RCC 7860 (cell line): Measurements from ENCODE around the gene ATRNL1.
A peak's percentile ranks its signal among the peaks of the same experiment; 100 is the strongest.

Experiments
- DNase-seq: peaks from one replicate; pipeline ENCODE4 v3.0.0-alpha.2; 2015; ENCODE audit warnings: low spot score
- FAIRE-seq: peaks from 2 replicates; lab custom pipeline; 2012; peaks lifted over from hg19 to GRCh38; lab: Jason Lieb, UNC

Gene ATRNL1

DNA sequence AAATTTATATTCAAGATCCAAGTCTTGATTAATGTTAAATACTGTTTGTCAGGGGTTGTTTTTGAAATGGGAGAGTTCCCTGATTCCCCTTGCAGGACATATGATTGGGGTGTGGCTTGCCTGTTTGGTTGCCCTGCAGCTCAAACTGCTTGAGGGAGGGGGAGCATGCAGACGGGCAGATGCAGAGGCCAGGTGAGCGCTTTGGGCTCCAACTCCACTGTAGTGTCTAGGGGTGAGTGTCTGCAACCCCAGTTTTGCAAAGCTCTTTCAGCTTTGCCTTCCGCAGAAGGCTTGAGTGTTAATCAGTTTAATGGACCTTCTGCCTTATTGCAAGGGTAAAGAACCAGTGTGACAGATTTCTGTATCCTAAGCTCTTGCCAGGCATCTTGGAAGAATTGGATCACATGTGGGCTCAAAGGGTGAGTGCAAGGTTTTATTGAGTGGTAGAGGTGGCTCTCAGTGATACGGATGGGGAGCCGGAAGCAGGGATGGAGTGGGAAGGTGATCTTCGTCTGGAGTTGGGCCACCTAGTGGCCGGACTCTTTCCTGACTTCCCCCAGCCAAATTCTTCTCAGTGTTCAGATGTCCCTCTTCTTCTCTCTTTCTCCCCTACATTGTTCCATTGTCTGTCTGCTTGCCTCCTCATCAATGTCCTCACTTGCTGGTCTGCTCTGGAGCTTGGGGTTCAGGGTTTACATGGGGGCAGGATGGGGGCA is 479.7 kb downstream of the ATRNL1 start:
- FAIRE-seq, result no peak
- no peak for DNase-seq

DNA sequence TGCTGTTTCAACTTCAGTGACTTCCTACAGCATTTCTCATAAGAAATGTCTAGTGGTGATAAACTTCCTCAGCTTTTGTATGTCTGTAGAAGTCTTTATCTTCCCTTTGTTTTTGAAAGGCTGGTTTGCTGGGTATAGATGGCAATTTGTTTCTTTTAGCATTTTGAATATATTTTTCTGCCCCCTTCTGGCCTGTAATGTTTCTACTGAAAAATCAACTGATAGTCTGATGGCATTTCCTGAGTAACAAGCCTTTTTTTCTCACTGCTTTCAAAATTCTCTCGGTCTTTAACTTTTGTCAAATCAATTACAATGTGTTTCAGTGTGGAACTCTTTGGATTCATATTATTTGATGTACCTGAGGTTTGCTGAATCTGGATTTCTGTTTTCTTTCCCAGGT is 487.1 kb downstream of the ATRNL1 start:
- no peak for FAIRE-seq
- DNase-seq, result no peak

DNA sequence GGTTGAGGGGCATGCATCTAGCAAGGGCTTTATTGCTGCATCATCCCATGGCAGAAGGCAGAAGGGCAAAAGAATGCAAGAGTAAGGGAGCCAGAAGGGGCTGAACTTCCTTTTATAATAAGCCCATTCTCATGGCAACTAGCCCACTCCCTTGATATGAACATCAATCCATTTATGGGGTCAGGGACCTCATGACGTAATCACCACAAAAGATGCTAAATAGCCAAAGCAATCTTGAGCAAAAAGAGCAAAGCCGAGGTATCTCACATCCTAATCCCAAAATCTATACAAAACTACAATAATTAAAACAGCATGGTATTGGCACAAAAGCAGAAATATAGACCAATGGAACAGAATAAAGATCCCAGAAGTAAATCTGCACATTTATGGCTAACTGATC is 499.9 kb downstream of the ATRNL1 start:
- DNase-seq, result no peak
- FAIRE-seq, result no peak

DNA sequence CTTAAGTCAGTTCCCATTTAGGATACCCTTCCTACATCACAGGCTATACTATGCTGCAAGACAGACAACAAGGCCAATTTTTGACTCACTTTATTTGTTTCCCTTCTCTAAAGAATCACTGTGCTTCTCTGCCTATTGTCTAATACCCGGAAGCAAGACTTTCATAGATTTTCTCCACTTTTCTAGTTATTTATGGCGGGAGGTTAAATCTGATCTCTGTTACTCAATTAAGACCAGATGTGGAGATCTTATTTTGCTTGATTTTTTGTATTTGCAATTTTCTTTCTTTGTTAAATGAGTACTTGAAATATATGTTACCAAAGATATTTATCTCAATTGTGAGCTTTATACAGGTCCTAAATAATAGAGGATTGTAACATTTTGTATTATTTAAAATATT is 511.5 kb downstream of the ATRNL1 start:
- peak; percentile 5 for FAIRE-seq
- no peak for DNase-seq

DNA sequence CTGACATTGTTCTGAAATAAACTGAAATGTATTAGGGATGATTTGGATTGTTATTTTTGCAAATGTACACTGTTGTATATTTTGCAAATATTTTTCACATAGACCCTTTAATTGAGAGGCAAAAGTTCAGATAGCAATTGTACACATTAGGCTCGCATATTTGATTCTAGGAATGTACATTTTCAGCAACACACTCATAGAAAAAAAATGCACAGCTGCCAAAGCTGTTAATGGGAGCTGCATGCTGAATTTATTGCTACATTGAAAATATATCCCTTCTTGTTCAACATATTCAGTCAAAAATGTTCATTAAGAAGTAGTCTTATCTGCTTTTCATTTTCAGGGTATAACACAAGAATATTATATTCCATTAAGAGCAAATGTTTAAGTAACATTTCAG is 512.9 kb downstream of the ATRNL1 start:
- DNase-seq (no peak), FAIRE-seq (no peak)

DNA sequence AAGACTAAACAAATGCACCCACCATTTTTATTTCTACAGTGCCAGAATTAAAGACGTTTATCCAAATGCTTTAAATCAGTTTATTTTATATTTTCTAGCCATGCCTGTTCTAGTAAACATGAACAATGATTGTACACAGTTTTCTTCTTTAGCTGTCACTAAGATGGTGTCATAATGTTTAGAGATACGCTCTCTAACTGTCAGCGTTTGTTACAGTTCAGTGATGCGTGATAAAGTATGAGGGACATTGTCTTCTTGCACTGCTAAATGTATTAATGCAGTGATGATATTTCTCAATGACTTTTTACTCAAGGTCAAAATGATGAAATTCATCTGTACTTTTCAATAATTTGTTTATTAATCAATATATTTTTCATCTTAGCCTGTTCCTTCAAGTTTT is 513.6 kb downstream of the ATRNL1 start:
- no peak for FAIRE-seq
- DNase-seq, result no peak

DNA sequence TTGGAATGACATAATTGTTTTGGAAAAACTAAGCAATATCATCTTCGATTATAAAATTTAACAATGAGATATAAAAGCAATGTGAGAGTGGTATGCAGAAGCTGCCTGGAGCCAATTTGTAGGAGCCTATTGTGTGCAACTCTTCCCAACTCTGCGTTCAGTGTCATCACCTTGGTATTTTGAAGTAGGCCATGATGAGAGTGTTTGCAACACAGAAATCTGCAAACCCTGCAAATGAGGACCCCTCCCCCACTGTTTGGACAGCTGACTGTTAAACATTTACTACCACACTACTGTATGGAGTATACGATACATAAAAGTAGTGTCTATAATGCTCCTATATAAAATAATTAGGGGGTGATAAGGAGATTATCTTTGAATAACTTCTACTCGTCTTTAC is 531.3 kb downstream of the ATRNL1 start:
- no peak for FAIRE-seq
- DNase-seq, result no peak

DNA sequence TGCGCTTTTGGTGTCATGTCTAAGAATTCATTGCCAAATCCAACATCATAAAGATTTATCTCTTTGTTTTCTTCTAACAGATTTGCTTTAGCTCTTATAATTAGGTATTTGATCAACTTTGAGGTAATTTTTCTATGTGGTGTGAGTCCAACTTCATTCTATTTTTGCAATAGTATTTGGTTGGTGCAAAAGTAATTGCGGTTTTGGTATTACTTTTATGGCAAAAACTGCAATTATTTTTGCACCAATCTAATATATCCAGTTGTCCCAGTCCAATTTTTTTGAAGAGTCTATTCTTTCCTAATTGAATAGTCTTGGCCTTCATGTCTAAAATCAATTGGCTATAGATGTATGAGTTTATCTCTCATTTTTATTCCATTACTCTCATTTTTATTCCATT is 535.5 kb downstream of the ATRNL1 start:
- FAIRE-seq (no peak), DNase-seq (no peak)

DNA sequence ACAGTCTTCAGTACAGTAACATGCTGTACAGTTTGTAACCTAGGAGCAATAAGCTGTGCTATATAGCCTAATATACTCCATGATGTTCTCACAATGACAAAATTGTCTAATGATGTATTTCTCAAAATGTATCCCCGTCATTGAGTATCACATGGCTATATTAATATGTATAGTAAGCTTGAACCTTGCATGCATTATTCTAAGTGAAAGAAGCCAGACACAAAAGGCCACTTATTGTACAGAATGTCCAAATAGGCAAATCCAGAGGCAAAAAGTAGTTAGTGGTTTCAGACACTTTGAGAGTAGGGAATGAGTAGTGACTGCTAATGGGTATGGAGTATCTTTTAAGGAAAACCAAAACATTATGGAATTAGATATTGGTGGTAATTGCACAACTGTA is 545.1 kb downstream of the ATRNL1 start:
- FAIRE-seq (no peak), DNase-seq (no peak)

DNA sequence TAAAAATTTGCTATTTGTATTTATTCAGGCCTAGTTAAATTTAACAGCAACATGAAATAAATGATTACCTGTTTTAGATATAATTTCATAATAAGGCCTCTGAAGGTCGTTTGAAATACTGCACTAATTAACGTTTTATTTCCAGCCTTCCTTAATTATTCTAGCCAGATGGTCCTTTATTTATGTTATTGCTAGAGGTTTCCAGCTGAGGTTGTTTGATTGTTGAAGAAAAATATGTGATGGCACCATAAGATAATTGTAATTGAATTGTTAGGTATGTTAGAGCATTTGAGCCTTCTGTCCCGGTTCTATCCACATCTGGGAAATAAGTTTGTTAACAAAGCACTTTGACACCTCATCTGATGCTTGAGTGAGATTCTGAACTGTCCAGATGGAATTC is 556.1 kb downstream of the ATRNL1 start:
- FAIRE-seq, result no peak
- DNase-seq, result no peak

DNA sequence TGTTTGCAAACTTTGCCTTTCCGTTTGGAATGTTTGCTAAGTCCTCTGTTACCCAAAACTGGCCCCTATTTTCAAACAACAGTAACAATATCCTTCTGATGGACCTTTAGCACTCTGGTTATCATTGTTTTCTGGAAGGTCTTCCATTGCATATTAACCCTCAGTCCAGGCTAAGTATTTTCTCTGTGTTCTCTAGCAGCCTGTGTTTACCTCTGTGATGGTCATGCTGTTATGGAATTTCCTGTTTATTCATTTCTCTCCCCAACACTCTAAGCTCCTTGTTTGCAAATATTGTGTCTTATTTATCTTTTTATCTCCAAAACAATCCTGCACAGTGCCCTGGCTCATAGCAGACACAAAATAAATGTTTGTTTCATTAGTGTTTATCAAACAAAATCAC is 560.3 kb downstream of the ATRNL1 start:
- DNase-seq, result no peak
- no peak for FAIRE-seq

DNA sequence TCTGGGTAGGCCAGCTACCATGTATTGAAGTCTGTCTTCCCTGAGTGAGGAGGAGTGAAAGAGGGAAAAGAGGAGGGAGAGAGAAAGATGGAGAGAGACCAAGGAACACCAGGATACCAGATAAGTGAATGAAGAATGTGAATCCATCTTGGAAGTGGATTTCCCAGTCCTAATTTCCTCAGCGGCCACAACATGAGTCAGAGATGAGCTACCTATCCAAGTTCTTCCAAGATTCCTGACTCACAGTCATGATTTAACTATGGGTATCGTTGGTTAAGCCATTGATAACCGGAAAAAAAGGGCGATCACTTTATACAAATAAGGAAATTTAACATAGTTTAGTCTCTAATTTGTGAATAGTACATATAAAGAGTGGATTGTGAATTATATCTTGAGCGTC is 561.8 kb downstream of the ATRNL1 start:
- FAIRE-seq (peak; percentile 71), DNase-seq (peak; percentile 58)

DNA sequence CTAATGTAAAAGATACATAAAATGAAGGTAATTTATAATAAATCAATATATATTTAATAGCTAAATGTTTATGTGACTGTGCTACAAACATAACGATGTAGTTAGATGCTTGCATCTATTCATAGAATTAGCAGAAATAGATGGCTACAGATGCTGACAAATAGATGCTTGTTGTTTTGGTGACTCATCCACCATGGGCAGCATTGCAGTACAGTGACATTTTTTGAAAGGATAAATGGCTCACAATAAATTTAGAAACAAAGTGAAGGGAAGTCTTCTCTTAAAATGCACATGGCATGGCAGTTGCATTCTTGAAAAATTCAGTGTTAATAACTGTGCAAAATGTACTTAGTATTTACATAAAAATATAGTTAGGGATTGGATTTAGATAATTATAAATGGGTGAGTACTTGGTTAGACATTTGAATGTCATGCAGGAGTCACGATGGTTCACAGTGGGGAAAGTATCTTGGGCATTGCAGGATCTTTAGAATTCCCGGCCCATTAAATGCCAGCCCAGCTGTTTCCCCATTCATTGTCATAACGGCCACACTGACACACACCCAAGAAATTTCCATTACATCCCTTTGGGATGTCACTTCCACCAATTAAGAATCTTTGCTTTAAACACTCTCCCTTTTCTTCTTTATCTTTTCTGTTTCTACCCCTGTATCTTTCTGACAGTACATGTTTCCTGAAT is 564.1 kb downstream of the ATRNL1 start:
- DNase-seq (peak; percentile 39), FAIRE-seq (peak; percentile 5)

DNA sequence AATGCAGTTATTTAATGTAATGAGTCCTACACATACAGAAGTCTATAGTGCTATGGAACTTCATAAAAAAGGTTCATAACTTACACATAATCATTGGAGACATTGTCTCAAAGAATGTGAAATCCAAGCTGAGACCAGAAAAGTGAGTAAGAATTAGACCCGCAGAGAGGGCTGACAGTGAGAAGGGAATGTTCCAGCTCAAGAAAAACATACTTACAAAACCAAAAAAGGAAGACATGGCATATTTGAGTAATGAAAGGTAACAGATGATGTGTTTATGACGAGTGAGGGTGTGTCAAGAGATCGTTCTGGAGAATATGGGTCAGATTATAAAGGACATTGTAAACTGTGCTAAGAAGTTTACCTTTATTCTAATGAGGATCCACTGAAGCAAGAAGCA is 566.5 kb downstream of the ATRNL1 start:
- DNase-seq (no peak), FAIRE-seq (no peak)

DNA sequence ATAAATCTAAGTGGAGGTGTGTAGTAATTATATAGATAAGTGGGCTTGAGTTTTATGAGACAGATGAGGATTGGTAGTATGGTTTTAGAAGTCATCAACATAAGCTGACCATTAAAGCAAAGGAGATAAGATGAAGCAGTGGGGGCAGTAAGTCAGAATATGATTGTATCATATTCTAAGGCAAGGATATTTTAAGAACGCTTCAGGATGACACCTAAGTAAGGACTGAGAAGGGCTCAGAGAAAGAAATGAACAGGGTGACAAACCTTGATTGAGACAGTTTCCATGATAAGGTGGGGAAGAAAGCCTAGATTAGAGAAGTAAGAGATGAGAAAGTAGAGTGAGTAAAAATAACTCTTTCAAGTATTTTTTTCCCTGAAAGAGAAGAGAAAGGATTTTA is 567.2 kb downstream of the ATRNL1 start:
- no peak for FAIRE-seq
- DNase-seq, result no peak

DNA sequence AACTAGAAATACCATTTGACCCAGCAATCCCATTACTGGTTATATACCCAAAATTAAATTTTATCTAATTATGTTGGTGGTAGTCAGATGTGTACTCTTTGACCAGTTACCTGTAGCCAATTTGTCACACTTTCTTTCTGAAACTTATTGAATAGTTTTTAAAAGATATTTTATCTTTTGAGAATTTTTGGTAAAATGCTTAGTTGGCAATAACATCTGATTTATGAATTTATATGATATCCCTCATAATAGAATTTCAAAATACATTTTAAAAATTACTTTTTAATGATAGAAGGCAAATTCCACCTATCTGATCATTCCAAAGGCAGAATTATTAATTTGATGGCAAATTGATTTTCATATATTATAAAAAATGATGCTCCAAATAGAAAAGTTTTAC is 569.3 kb downstream of the ATRNL1 start:
- DNase-seq (no peak), FAIRE-seq (no peak)

DNA sequence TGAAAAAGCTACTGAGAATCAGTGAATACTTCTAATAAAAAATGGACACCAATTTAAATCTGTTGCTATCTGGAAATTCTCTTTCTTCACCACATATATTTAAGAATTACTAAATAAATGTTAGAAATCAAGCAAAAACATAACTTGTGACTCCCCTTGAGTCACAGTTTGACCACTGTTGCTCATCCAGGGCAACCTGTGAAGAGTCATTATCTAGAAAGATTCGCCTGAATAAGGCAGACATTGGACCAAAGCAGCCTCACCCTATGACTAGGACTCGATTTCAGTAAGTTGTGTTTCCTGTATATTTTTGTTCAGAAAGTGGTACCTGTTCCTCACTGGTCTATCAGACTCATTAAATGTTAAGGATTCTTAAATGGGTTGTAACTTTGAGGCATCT is 572.4 kb downstream of the ATRNL1 start:
- FAIRE-seq, result no peak

DNA sequence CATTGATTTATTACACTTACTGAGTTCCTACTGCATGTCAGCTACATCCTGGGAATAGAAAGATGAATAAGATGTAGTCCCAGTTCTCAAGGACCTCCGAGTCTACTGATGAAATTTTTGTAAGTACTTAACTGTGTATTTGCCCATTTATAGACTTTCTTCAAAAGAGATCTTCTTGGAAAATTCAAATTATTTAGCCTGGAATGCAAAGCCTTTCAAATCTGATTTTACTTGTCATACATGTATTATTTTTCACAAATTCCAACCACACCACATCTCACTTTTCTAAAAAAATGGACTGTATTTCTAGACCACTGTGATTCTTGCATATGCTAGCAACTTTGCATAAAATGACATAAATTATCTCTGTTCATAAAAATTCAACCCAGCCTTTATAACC is 581.3 kb downstream of the ATRNL1 start:
- DNase-seq (no peak), FAIRE-seq (no peak)

More for the DNA sequence above, 572.4 kb downstream of the ATRNL1 start:
- DNase-seq, result no peak

DNA sequence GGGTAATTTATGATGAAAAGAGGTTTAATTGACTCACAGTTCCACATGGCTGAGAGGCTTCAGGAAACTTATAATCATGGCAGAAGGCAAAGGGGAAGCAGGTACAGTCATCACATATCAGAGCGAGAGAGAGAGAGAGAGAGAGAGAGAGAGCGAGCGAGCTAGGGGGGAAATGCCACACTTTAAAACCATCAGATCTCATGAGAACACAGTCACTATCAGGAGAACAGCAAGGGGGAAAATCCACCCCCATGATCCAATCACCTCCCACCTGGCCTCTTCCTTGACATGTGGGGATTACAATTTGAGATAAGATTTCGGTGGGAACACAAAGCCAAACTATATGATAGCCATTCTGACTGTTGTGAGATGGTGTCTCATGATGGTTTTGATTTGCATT is 603.6 kb downstream of the ATRNL1 start:
- no peak for DNase-seq

DNA sequence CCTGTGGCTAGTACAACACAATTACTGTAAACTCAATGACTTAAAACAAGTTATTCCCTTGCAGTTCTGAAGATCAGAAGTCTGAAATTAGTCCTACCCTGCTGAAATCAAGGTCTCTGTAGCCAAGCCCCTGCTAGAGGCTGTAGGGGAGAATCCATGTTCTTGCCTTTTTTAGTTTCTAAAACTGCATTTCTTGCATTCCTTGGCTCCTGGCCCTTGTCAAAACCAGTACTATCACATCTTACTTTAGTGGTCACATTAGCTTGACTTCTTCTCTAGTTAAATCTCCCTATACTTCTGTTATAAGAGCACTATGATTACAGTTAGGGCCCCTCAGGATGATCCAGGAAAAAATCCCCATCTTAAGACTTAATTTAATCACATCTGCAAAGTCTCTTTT is 612.9 kb downstream of the ATRNL1 start:
- FAIRE-seq (no peak), DNase-seq (no peak)

More for the DNA sequence above, 603.6 kb downstream of the ATRNL1 start:
- FAIRE-seq, result no peak

DNA sequence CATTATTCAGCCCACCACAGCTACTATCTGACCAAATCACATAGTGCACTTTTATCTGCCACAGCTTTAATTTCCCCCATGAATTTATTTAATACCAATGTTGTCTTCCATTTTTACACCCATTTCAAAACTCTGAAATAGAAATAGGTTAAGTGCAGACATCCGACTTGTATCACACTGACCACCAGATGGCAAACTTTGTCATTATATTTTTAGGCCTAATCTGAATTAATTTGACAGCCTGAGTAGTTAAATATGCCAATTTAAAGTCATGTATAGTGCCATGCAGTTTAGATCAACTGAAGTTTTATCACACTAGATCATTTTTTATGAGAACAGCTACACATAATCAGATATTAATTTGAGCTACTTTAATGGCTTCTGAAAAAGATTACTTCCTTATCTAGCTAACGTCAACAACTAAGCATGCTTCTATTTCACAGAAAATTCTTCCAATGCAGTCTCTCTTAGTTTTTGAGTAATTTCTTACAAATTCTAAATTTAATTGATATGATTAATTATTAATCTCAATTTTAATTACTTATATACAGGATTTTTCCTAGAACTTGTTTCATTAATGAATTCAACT is 613.4 kb downstream of the ATRNL1 start:
- DNase-seq (peak; percentile 45), FAIRE-seq (peak; percentile 76)

DNA sequence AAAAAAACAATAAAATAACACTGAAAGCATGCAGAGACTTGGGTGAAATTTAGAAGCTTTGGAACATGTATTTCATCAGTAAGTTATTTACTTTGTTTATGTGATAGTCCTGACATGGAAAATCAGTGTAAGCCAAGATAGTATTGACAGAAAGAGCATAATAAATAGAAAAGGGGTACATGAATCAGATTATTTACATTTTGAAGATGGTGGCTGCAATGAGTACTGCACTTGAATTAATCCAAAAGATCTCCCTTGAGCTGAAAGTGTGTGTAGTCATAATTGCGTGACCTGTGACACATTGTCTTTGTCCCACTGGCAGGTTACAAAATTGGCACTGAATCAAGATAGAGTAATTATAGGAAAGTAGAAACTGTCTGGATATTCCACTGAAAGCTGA is 617.0 kb downstream of the ATRNL1 start:
- peak; percentile 18 for DNase-seq
- FAIRE-seq, result no peak
